CD4-positive, alpha-beta T cell (primary cell): ENCODE measurements around the gene ERC2. TPM values are rescaled to one million over a fixed set of nuclear protein-coding genes. Genes with fewer than 3 reads are reported as not detected.

Experiments used
- ATAC-seq: fragments of 200-7000 bp; cut with Tn5 transposase; one replicate; pipeline ENCODE4 v1.10.0; 2022; ENCODE audit warnings: mild to moderate bottlenecking; ENCODE audit not compliant: poor library complexity
- CTCF ChIA-PET: fragments of 350-600 bp; sonication (Branson Sonifier 250); formaldehyde crosslinking; loops from one replicate; lab custom pipeline; 2021; ENCODE audit warnings: antibody characterized with exemption, inconsistent platforms; lab: Charles Lee
- POLR2A ChIA-PET: fragments of 350-600 bp; sonication (Branson Sonifier 250); formaldehyde crosslinking; loops from one replicate; lab custom pipeline; 2021; ENCODE audit warnings: antibody characterized with exemption, inconsistent platforms; lab: Charles Lee
- DNase-seq, 14 experiments: peaks; one replicate each; pipeline ENCODE4 v3.0.0-alpha.2; 2013 to 2020; ENCODE audit warnings: mixed read lengths in 2 of 14
- H3K27ac ChIP-seq, 2 donors: one replicate each; pipeline versions ENCODE4 v1.5.1 to v1.7.0; 2013; ENCODE audit warnings: low read length in 2 of 2, low read depth in 1 of 2, mild to moderate bottlenecking in 1 of 2
- H3K27me3 ChIP-seq, 2 experiments: 1 replicate in 1 of 2; 2 replicates in 1 of 2; pipeline versions ENCODE4 v1.6.1 to v1.7.0; 2013; ENCODE audit warnings: low read length in 2 of 2, control low read depth in 1 of 2, mild to moderate bottlenecking in 1 of 2, moderate library complexity in 1 of 2; ENCODE audit not compliant: insufficient read depth in 2 of 2, control insufficient read depth in 1 of 2
- H3K36me3 ChIP-seq: one replicate; pipeline ENCODE4 v1.6.1; 2013; ENCODE audit warnings: low read length, control low read depth; ENCODE audit not compliant: insufficient read depth
- H3K4me1 ChIP-seq: one replicate; pipeline ENCODE4 v1.6.1; 2013; ENCODE audit warnings: low read length, control low read depth; ENCODE audit not compliant: insufficient read depth
- H3K4me3 ChIP-seq: one replicate; pipeline ENCODE4 v1.5.1; 2013; ENCODE audit warnings: mild to moderate bottlenecking, low read length, moderate library complexity
- H3K9me3 ChIP-seq, 2 experiments: 1 replicate in 1 of 2; 2 replicates in 1 of 2; pipeline versions ENCODE4 v1.6.1 to v1.7.0; 2013; ENCODE audit warnings: low read length in 2 of 2, mild to moderate bottlenecking in 2 of 2, control low read depth in 1 of 2, moderate library complexity in 1 of 2; ENCODE audit not compliant: control insufficient read depth in 1 of 2, insufficient read depth in 1 of 2
- H3K27ac Mint-ChIP-seq: one replicate; pipeline ENCODE4 v1.8.0; 2020; ENCODE audit warnings: mixed read lengths
- H3K27me3 Mint-ChIP-seq: one replicate; pipeline ENCODE4 v1.8.0; 2021; ENCODE audit warnings: mixed read lengths
- H3K36me3 Mint-ChIP-seq: one replicate; pipeline ENCODE4 v1.8.0; 2021; ENCODE audit warnings: low read depth, mixed read lengths
- H3K4me1 Mint-ChIP-seq: one replicate; pipeline ENCODE4 v1.8.0; 2021; ENCODE audit warnings: low read depth, mixed read lengths
- H3K4me3 Mint-ChIP-seq: one replicate; pipeline ENCODE4 v1.8.0; 2020; ENCODE audit warnings: mild to moderate bottlenecking, mixed read lengths
- H3K9me3 Mint-ChIP-seq: one replicate; pipeline ENCODE4 v1.8.0; 2020; ENCODE audit warnings: mixed read lengths
- intact Hi-C, 2 experiments: fragments of 100-400 bp; cut with DNase I in 1 of 2; cut with micrococcal nuclease in 1 of 2; formaldehyde crosslinking; loops; one replicate each; pipeline versions ENCODE4 v1.15.1 to v1.9.0; 2023 to 2025; cut with DNase I, micrococcal nuclease
- total RNA-seq, 174 experiments: library from RNA in 2 of 174; stranded (reverse) in 2 of 174; gene quantifications; one replicate each; pipeline ENCODE4 v1.2.3 and lab custom pipeline; 2021 to 2026
- TF ChIP-seq, protein P1 (sequence below): fragments of 200-600 bp; IDR thresholded peaks from one replicate; pipeline ENCODE4 v1.8.0; 2022; ENCODE audit warnings: antibody characterized with exemption, mild to moderate bottlenecking

ERC2 gene
- total RNA-seq, 2 experiments from 2014 or later: not detected

DNA sequence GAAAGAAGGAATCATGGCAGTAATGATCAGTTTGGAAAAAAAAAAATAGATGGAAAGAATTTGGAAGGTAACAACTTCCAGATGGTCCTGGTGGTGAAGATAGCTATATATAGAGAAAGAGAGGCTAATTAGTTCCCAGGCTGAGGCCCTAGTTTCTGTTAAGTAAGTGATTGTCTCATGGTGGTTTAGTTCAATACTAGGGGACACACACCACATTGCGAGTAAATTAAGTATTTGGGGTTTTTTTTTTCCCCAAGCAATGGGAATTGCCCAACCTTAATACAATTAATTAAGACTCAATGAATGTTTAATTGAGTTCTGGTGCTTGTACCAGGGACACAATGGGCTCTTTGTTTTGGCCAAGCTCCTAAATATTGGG lies 837.4 kb downstream of the ERC2 start:
- Histone ChIP-seq H3K4me3 (no peak overlapping the region), H3K27ac (no peak overlapping the region), H3K9me3 (no peaks in the 10 kb centered on the region), H3K27me3 (no peaks in the 10 kb centered on the region), H3K4me1 (no peaks in the 10 kb centered on the region), H3K36me3 (no peaks in the 10 kb centered on the region)
- ATAC-seq (no peak), DNase-seq (no peak)
- intact Hi-C loops: no loop called here
- Mint-ChIP-seq H3K27ac (no peak overlapping the region), H3K4me1 (no peaks in the 10 kb centered on the region), H3K27me3 (no peaks in the 10 kb centered on the region), H3K36me3 (no peaks in the 10 kb centered on the region), H3K4me3 (no peak overlapping the region), H3K9me3 (no peaks in the 10 kb centered on the region)
- POLR2A ChIA-PET: no interaction called here
- TF ChIP-seq, protein P1, sequence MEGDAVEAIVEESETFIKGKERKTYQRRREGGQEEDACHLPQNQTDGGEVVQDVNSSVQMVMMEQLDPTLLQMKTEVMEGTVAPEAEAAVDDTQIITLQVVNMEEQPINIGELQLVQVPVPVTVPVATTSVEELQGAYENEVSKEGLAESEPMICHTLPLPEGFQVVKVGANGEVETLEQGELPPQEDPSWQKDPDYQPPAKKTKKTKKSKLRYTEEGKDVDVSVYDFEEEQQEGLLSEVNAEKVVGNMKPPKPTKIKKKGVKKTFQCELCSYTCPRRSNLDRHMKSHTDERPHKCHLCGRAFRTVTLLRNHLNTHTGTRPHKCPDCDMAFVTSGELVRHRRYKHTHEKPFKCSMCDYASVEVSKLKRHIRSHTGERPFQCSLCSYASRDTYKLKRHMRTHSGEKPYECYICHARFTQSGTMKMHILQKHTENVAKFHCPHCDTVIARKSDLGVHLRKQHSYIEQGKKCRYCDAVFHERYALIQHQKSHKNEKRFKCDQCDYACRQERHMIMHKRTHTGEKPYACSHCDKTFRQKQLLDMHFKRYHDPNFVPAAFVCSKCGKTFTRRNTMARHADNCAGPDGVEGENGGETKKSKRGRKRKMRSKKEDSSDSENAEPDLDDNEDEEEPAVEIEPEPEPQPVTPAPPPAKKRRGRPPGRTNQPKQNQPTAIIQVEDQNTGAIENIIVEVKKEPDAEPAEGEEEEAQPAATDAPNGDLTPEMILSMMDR: no peak
- CTCF ChIA-PET: no interaction called here

DNA sequence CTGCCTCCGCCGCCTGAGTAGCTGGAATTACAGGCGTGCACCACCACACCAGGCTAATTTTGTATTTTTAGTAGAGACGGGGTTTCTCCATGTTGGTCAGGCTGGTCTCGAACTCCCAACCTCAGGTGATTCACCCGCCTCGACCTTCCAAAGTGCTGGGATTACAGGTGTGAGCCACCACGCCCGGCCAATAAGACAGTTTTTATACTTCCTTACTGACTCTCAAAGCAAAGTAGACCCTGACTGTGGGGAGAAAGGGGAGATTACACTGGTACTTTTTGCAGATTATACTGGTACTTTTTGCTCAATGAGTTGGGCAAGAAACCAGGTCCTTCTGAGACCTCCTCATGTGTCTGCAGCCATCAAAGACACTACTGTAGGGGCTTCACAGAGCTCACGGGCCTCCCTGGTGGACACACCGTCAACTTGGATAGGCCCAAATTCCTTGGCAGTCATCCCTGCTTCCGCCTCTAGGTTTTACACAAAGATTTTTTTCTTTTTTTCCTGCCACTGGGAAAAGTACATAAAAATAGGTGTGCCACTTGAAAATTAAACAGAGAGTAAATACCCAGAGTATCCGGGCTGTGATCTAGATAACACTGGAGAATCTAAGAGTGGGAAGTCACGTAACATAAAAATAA lies 837.9 kb downstream of the ERC2 start:
- Mint-ChIP-seq H3K36me3 (no peaks in the 10 kb centered on the region), H3K4me1 (no peaks in the 10 kb centered on the region), H3K27ac (no peak overlapping the region), H3K27me3 (no peaks in the 10 kb centered on the region), H3K4me3 (no peak overlapping the region), H3K9me3 (no peaks in the 10 kb centered on the region)
- Histone ChIP-seq H3K36me3 (no peaks in the 10 kb centered on the region), H3K27ac (no peak overlapping the region), H3K4me1 (no peaks in the 10 kb centered on the region), H3K27me3 (no peaks in the 10 kb centered on the region), H3K9me3 (no peaks in the 10 kb centered on the region), H3K4me3 (no peak overlapping the region)
- intact Hi-C loops: no loop called here
- ATAC-seq: no peak
- ChIA-PET POLR2A (no interaction called here), CTCF (no interaction called here)
- TF ChIP-seq, protein P1: no peak
- DNase-seq: no peak

DNA sequence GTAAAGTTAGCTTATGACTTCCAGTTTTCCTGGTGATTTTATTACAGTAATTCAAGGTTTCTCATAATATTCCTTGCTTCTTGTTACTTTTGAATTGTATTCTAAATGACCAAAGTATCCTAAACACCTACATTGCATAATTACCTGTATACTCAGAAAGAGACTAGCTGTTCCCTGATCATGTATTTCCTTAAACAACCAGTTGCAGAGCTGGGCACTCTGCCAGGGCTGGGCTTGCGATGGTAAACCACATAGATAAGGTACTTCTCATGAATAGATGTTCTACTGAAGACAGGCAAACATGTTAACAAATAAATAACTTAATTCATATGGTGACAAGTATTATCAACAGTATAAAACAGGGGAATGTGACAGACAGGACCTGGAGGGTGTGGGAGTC lies 838.8 kb downstream of the ERC2 start:
- Mint-ChIP-seq H3K9me3 (no peaks in the 10 kb centered on the region), H3K4me3 (no peak overlapping the region), H3K36me3 (no peaks in the 10 kb centered on the region), H3K27me3 (no peaks in the 10 kb centered on the region), H3K4me1 (no peaks in the 10 kb centered on the region), H3K27ac (no peak overlapping the region)
- H3K4me3 ChIP-seq: no peak overlapping the region
- H3K36me3 ChIP-seq: no peaks in the 10 kb centered on the region
- TF ChIP-seq, protein P1: no peak
- H3K9me3 ChIP-seq: peaks cover 0 to 2% of the 10 kb centered on the region in 2 experiments
- POLR2A ChIA-PET: no interaction called here
- no peaks in the 10 kb centered on the region for H3K4me1 ChIP-seq
- CTCF ChIA-PET: no interaction called here
- H3K27me3 ChIP-seq: no peaks in the 10 kb centered on the region
- DNase-seq: no peak
- intact Hi-C loops: no loop called here
- no peak for ATAC-seq
- no peak overlapping the region for H3K27ac ChIP-seq
